ENCODE data around the gene SEPTIN10.

SEPTIN10 gene

GRCh38 chr2:109615637-109616144, 1.9 kb upstream of the SEPTIN10 start:
- Histone ChIP-seq H3K27ac (ENCODE audit: low read length) (no peak overlapping the region), H3K9ac (ENCODE audit: low read length in 2 of 2) (no peak overlapping the region), H3K9me3 (ENCODE audit: control insufficient read depth in 2 of 2, low read length in 2 of 2) (no peaks in the 10 kb centered on the region), H3K4me1 (ENCODE audit: control insufficient read depth, insufficient read depth, low read length) (peaks cover 24% of the 10 kb centered on the region), H3K4me3 (ENCODE audit: low read length in 2 of 2) (peak overlapping the region; percentile 70 to 87), H3K27me3 (ENCODE audit: control insufficient read depth in 1 of 2, insufficient read depth in 2 of 2, low read length in 2 of 2) (no peaks in the 10 kb centered on the region), H3K36me3 (ENCODE audit: control insufficient read depth in 2 of 2, insufficient read depth in 2 of 2, low read length in 2 of 2) (no peaks in the 10 kb centered on the region)

GRCh38 chr2:109614715-109615636, 1.2 kb upstream of the SEPTIN10 start:
- H3K27ac ChIP-seq (ENCODE audit: low read length) = peak overlapping the region; percentile 93
- H3K4me3 ChIP-seq (ENCODE audit: low read length in 2 of 2) = peak overlapping the region; percentile 70 to 87
- H3K4me1 ChIP-seq (ENCODE audit: control insufficient read depth, insufficient read depth, low read length) = peaks cover 24% of the 10 kb centered on the region
- H3K9ac ChIP-seq (ENCODE audit: low read length in 2 of 2) = peak overlapping the region; percentile 58 to 69
- H3K36me3 ChIP-seq (ENCODE audit: control insufficient read depth in 2 of 2, insufficient read depth in 2 of 2, low read length in 2 of 2) = no peaks in the 10 kb centered on the region
- H3K9me3 ChIP-seq (ENCODE audit: control insufficient read depth in 2 of 2, low read length in 2 of 2) = no peaks in the 10 kb centered on the region
- no peaks in the 10 kb centered on the region for H3K27me3 ChIP-seq (ENCODE audit: control insufficient read depth in 1 of 2, insufficient read depth in 2 of 2, low read length in 2 of 2)

- peak overlapping the region; percentile 93 for H3K27ac ChIP-seq (ENCODE audit: low read length)
- H3K27me3 ChIP-seq (ENCODE audit: control insufficient read depth in 1 of 2, insufficient read depth in 2 of 2, low read length in 2 of 2) = no peaks in the 10 kb centered on the region
- H3K4me1 ChIP-seq (ENCODE audit: control insufficient read depth, insufficient read depth, low read length) = peaks cover 24% of the 10 kb centered on the region
- H3K9me3 ChIP-seq (ENCODE audit: control insufficient read depth in 2 of 2, low read length in 2 of 2) = no peaks in the 10 kb centered on the region
- peak overlapping the region; percentile 78 to 93 for H3K9ac ChIP-seq (ENCODE audit: low read length in 2 of 2)
- peak overlapping the region; percentile 56 to 87 for H3K4me3 ChIP-seq (ENCODE audit: low read length in 2 of 2)
- H3K36me3 ChIP-seq (ENCODE audit: control insufficient read depth in 2 of 2, insufficient read depth in 2 of 2, low read length in 2 of 2) = no peaks in the 10 kb centered on the region
Measured at GRCh38 chr2:109613081-109613921, 465 bp downstream of the SEPTIN10 start.

- no peaks in the 10 kb centered on the region for H3K9me3 ChIP-seq (ENCODE audit: control insufficient read depth in 2 of 2, low read length in 2 of 2)
- H3K4me1 ChIP-seq (ENCODE audit: control insufficient read depth, insufficient read depth, low read length) = peaks cover 24% of the 10 kb centered on the region
- no peaks in the 10 kb centered on the region for H3K27me3 ChIP-seq (ENCODE audit: control insufficient read depth in 1 of 2, insufficient read depth in 2 of 2, low read length in 2 of 2)
- H3K36me3 ChIP-seq (ENCODE audit: control insufficient read depth in 2 of 2, insufficient read depth in 2 of 2, low read length in 2 of 2) = no peaks in the 10 kb centered on the region
- H3K4me3 ChIP-seq (ENCODE audit: low read length in 2 of 2) = peak overlapping the region; percentile 56 to 87
- peak overlapping the region; percentile 12 for H3K27ac ChIP-seq (ENCODE audit: low read length)
- H3K9ac ChIP-seq (ENCODE audit: low read length in 2 of 2) = no peak overlapping the region
Measured at GRCh38 chr2:109611467-109612095, 2.2 kb downstream of the SEPTIN10 start.

- Histone ChIP-seq H3K27me3 (ENCODE audit: control insufficient read depth in 1 of 2, insufficient read depth in 2 of 2, low read length in 2 of 2) (no peaks in the 10 kb centered on the region), H3K4me1 (ENCODE audit: control insufficient read depth, insufficient read depth, low read length) (peaks cover 16% of the 10 kb centered on the region), H3K9me3 (ENCODE audit: control insufficient read depth in 2 of 2, low read length in 2 of 2) (no peaks in the 10 kb centered on the region), H3K9ac (ENCODE audit: low read length in 2 of 2) (no peak overlapping the region), H3K4me3 (ENCODE audit: low read length in 2 of 2) (no peak overlapping the region), H3K27ac (ENCODE audit: low read length) (no peak overlapping the region), H3K36me3 (ENCODE audit: control insufficient read depth in 2 of 2, insufficient read depth in 2 of 2, low read length in 2 of 2) (no peaks in the 10 kb centered on the region)
Measured at GRCh38 chr2:109609352-109610024, 4.3 kb downstream of the SEPTIN10 start.

- no peaks in the 10 kb centered on the region for H3K36me3 ChIP-seq (ENCODE audit: control insufficient read depth in 2 of 2, insufficient read depth in 2 of 2, low read length in 2 of 2)
- H3K9ac ChIP-seq (ENCODE audit: low read length in 2 of 2) = no peak overlapping the region
- H3K4me1 ChIP-seq (ENCODE audit: control insufficient read depth, insufficient read depth, low read length) = peaks cover 13% of the 10 kb centered on the region
- no peaks in the 10 kb centered on the region for H3K9me3 ChIP-seq (ENCODE audit: control insufficient read depth in 2 of 2, low read length in 2 of 2)
- H3K27ac ChIP-seq (ENCODE audit: low read length) = no peak overlapping the region
- H3K4me3 ChIP-seq (ENCODE audit: low read length in 2 of 2) = no peak overlapping the region
- H3K27me3 ChIP-seq (ENCODE audit: control insufficient read depth in 1 of 2, insufficient read depth in 2 of 2, low read length in 2 of 2) = no peaks in the 10 kb centered on the region
Measured at GRCh38 chr2:109607766-109608165, 6.0 kb downstream of the SEPTIN10 start.

GRCh38 chr2:109604597-109604996, 9.2 kb downstream of the SEPTIN10 start:
- no peak overlapping the region for H3K27ac ChIP-seq (ENCODE audit: low read length)
- H3K4me1 ChIP-seq (ENCODE audit: control insufficient read depth, insufficient read depth, low read length) = peaks cover 4% of the 10 kb centered on the region

GRCh38 chr2:109602617-109603188, 11.1 kb downstream of the SEPTIN10 start:
- Histone ChIP-seq H3K36me3 (ENCODE audit: control insufficient read depth in 2 of 2, insufficient read depth in 2 of 2, low read length in 2 of 2) (no peaks in the 10 kb centered on the region), H3K9me3 (ENCODE audit: control insufficient read depth in 2 of 2, low read length in 2 of 2) (no peaks in the 10 kb centered on the region), H3K9ac (ENCODE audit: low read length in 2 of 2) (no peak overlapping the region), H3K27ac (ENCODE audit: low read length) (no peak overlapping the region), H3K4me3 (ENCODE audit: low read length in 2 of 2) (no peak overlapping the region), H3K4me1 (ENCODE audit: control insufficient read depth, insufficient read depth, low read length) (peaks cover 4% of the 10 kb centered on the region), H3K27me3 (ENCODE audit: control insufficient read depth in 1 of 2, insufficient read depth in 2 of 2, low read length in 2 of 2) (no peaks in the 10 kb centered on the region)

More at GRCh38 chr2:109604597-109604996, 9.2 kb downstream of the SEPTIN10 start:
- Histone ChIP-seq H3K36me3 (ENCODE audit: control insufficient read depth in 2 of 2, insufficient read depth in 2 of 2, low read length in 2 of 2) (no peaks in the 10 kb centered on the region), H3K4me3 (ENCODE audit: low read length in 2 of 2) (no peak overlapping the region), H3K27me3 (ENCODE audit: control insufficient read depth in 1 of 2, insufficient read depth in 2 of 2, low read length in 2 of 2) (no peaks in the 10 kb centered on the region), H3K9ac (ENCODE audit: low read length in 2 of 2) (no peak overlapping the region), H3K9me3 (ENCODE audit: control insufficient read depth in 2 of 2, low read length in 2 of 2) (no peaks in the 10 kb centered on the region)

GRCh38 chr2:109601783-109602182, 12.0 kb downstream of the SEPTIN10 start:
- H3K27me3 ChIP-seq (ENCODE audit: control insufficient read depth in 1 of 2, insufficient read depth in 2 of 2, low read length in 2 of 2) = no peaks in the 10 kb centered on the region
- no peak overlapping the region for H3K4me3 ChIP-seq (ENCODE audit: low read length in 2 of 2)
- H3K9me3 ChIP-seq (ENCODE audit: control insufficient read depth in 2 of 2, low read length in 2 of 2) = no peaks in the 10 kb centered on the region
- H3K9ac ChIP-seq (ENCODE audit: low read length in 2 of 2) = no peak overlapping the region
- peaks cover 4% of the 10 kb centered on the region for H3K4me1 ChIP-seq (ENCODE audit: control insufficient read depth, insufficient read depth, low read length)
- no peaks in the 10 kb centered on the region for H3K36me3 ChIP-seq (ENCODE audit: control insufficient read depth in 2 of 2, insufficient read depth in 2 of 2, low read length in 2 of 2)
- no peak overlapping the region for H3K27ac ChIP-seq (ENCODE audit: low read length)
